Cardiac muscle cell (in vitro differentiated cells and primary cell): ENCODE results near the gene LMX1B. TPM values are rescaled to one million over a fixed set of nuclear protein-coding genes. Genes with fewer than 3 reads are reported as not detected.
"Not testable (repeated sequence)": the region's sequence is repeated elsewhere in the genome, so short reads cannot be mapped to it uniquely, and the experiment has no call there.

Experiments
- DNase-seq, 2 donors: peaks; one replicate each; pipeline versions ENCODE4 v3.0.0 to v3.0.0-alpha.2; 2010 to 2017; ENCODE audit warnings: low read depth in 1 of 2, low spot score in 1 of 2
- H3K27ac ChIP-seq: fragments of 200-600 bp; sonication (generic); 2 replicates; pipeline ENCODE4 v1.5.1; 2016
- H3K27me3 ChIP-seq: fragments of 200-600 bp; sonication (generic); 2 replicates; pipeline ENCODE4 v1.6.0; 2016; ENCODE audit warnings: control low read depth
- H3K36me3 ChIP-seq: fragments of 200-600 bp; sonication (generic); 2 replicates; pipeline ENCODE4 v1.5.1; 2016; ENCODE audit warnings: control low read depth
- H3K4me1 ChIP-seq: fragments of 200-600 bp; sonication (generic); 2 replicates; pipeline ENCODE4 v1.8.1; 2017; ENCODE audit warnings: low read depth, mild to moderate bottlenecking, mixed run types
- H3K4me3 ChIP-seq: fragments of 200-600 bp; sonication (generic); 2 replicates; pipeline ENCODE4 v1.5.1; 2016; ENCODE audit warnings: mild to moderate bottlenecking
- H3K9me3 ChIP-seq: fragments of 200-600 bp; sonication (generic); 2 replicates; pipeline ENCODE4 v1.5.1; 2017; ENCODE audit warnings: low read depth, mild to moderate bottlenecking, control low read depth
- polyA plus RNA-seq: library from polyadenylated mRNA; unstranded; fragments of >200 nt; fragmentation: Nextera tagmentation; extraction: Ambion mirVana; gene quantifications from 2 replicates; pipeline ENCODE4 v1.2.1, GENCODE V29; 2016
- total RNA-seq: library from RNA; depleted of rRNA; stranded (reverse); fragments of >200 nt; gene quantifications from 2 replicates; pipeline ENCODE4 v1.2.3, GENCODE V29; 2016
- TF ChIP-seq, protein P1 (sequence below): IDR thresholded peaks from 2 replicates; pipeline ENCODE4 v1.5.1; 2012; ENCODE audit warnings: low read depth, mild to moderate bottlenecking, low read length

The LMX1B gene
- total and polyA plus RNA-seq, 2 experiments from 2014 or later = not detected

DNA sequence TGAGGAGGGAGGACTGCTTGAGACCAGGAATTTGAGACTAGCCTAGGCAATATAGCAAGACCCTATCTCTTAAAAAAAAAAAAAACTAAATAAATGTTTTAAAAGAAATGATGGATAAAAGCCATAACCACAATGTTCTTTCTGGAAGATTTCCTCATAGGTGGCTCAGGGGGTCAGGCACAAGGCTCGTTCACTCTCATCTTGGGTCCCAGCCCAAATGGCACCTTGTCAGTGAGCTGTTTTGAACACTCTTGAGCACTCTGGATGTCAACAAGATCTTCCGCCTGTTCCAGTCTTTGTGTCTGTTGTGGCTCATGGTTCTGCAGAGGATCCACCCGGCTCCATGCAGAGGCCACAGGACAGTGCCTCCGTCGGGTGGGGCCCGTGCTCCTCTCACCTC, 35.7 kb upstream of the LMX1B start:
- Histone ChIP-seq H3K36me3 (no peaks in the 10 kb centered on the region), H3K27ac (no peak overlapping the region), H3K27me3 (no peaks in the 10 kb centered on the region), H3K4me1 (no peaks in the 10 kb centered on the region), H3K4me3 (no peak overlapping the region), H3K9me3 (no peaks in the 10 kb centered on the region)
- DNase-seq = peak in 1 of 2 donors; percentile 5
- TF ChIP-seq, protein P1, sequence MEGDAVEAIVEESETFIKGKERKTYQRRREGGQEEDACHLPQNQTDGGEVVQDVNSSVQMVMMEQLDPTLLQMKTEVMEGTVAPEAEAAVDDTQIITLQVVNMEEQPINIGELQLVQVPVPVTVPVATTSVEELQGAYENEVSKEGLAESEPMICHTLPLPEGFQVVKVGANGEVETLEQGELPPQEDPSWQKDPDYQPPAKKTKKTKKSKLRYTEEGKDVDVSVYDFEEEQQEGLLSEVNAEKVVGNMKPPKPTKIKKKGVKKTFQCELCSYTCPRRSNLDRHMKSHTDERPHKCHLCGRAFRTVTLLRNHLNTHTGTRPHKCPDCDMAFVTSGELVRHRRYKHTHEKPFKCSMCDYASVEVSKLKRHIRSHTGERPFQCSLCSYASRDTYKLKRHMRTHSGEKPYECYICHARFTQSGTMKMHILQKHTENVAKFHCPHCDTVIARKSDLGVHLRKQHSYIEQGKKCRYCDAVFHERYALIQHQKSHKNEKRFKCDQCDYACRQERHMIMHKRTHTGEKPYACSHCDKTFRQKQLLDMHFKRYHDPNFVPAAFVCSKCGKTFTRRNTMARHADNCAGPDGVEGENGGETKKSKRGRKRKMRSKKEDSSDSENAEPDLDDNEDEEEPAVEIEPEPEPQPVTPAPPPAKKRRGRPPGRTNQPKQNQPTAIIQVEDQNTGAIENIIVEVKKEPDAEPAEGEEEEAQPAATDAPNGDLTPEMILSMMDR = no peak

GRCh38 chr9:126580319-126580718, 33.4 kb upstream of the LMX1B start:
- H3K27ac ChIP-seq, H3K4me1 ChIP-seq, H3K9me3 ChIP-seq, H3K4me3 ChIP-seq, H3K36me3 ChIP-seq, H3K27me3 ChIP-seq, DNase-seq: not testable (repeated sequence)

- Histone ChIP-seq H3K9me3 (no peaks in the 10 kb centered on the region), H3K4me3 (no peak overlapping the region), H3K36me3 (no peaks in the 10 kb centered on the region), H3K27ac (no peak overlapping the region), H3K27me3 (peaks cover 3% of the 10 kb centered on the region), H3K4me1 (no peaks in the 10 kb centered on the region)
- TF ChIP-seq, protein P1 = no peak
- DNase-seq = no peak
These were observed 31.8 kb upstream of the LMX1B start for GRCh38 chr9:126581893-126582292.

DNA sequence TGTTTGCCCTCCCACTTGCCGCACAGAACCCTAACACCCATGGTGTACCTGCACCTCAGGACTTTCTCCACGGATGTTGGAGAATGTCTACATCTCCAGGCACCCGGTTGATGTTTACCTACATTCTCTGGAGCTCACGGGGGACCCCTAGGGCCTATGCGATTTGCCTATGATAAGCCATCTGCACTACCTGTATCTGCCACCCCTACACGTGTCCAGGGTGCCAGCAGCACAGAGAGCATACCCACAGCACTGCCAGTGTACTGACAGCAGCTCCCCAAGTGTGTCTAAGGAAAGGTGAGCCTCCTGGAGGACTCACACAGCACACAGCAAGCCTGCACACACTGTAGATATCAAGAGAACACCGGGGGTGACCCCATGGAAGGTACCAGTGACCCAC, 31.3 kb upstream of the LMX1B start:
- no peak overlapping the region for H3K4me3 ChIP-seq
- TF ChIP-seq, protein P1 = no peak
- no peak overlapping the region for H3K27ac ChIP-seq

DNA sequence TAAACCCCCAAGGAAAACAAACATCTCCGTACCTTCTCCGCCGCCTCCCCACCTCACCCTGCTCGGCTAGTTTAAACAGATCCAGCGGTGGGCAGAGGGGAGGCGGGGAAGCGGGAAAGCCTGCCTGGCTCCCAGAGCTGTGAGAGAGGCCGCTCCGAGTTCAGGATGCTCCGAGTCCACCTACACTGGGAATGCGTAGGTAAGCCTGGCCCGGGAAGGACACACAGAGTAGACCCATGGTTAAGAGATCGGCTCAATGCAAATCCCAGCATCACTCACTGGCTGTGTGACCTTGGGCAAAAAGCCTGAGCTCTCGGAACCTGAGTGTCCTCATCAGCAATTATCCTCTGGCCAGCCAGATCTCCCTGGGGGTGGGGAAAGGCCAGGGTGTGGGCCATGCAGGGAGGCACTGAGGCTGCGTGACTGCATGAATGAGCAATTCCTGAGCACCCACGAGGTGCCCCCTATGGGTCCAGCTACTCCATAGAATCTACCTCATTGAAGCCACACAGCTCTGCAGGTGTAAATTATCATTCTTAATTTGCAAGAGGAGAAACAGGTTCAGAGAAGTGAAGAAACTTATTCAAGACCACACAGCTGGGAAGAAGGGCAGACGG, 30.5 kb upstream of the LMX1B start:
- DNase-seq = no peak

More for the DNA sequence above, 31.3 kb upstream of the LMX1B start:
- Histone ChIP-seq H3K36me3 (no peaks in the 10 kb centered on the region), H3K4me1 (peaks cover 2% of the 10 kb centered on the region), H3K27me3 (peaks cover 3% of the 10 kb centered on the region), H3K9me3 (no peaks in the 10 kb centered on the region)
- DNase-seq = no peak

DNA sequence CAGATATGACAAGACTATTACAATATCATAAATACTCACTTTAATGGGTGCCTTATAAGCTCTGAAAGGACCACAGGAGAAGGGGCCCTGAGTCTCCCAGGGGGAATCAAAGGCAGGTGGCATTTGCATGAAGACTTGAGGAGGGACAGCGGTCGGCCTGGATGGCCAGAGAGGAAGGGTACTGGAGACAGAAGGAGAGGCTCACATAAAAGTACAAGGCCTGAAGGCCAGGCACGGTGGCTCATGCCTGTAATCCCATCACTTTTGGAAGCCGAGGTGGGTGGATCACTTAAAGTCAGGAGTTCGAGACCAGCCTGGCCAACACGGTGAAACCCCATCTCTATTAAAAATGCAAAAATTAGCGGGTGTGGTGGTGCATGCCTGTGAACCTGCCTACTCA, 29.1 kb upstream of the LMX1B start:
- H3K4me1 ChIP-seq = peaks cover 13% of the 10 kb centered on the region
- no peaks in the 10 kb centered on the region for H3K9me3 ChIP-seq
- H3K36me3 ChIP-seq = no peaks in the 10 kb centered on the region
- TF ChIP-seq, protein P1 = no peak
- no peak overlapping the region for H3K4me3 ChIP-seq
- H3K27me3 ChIP-seq = peaks cover 3% of the 10 kb centered on the region
- no peak overlapping the region for H3K27ac ChIP-seq
- DNase-seq = no peak

More for the DNA sequence above, 30.5 kb upstream of the LMX1B start:
- Histone ChIP-seq H3K4me1 (peaks cover 10% of the 10 kb centered on the region), H3K9me3 (no peaks in the 10 kb centered on the region), H3K36me3 (no peaks in the 10 kb centered on the region), H3K27me3 (peaks cover 3% of the 10 kb centered on the region), H3K27ac (no peak overlapping the region), H3K4me3 (no peak overlapping the region)
- TF ChIP-seq, protein P1 = no peak
